Rectal smooth muscle tissue (tissue), 1 donor: ENCODE data around the gene FYB1.
"Not testable (repeated sequence)": the region's sequence is repeated elsewhere in the genome, so short reads cannot be mapped to it uniquely, and the experiment has no call there.

Experiments used
- H3K27ac ChIP-seq: one replicate; pipeline ENCODE4 v1.7.0; 2013; ENCODE audit warnings: low read depth, low read length, inconsistent platforms
- H3K27me3 ChIP-seq: one replicate; pipeline ENCODE4 v1.7.0; 2013; ENCODE audit warnings: low read length; ENCODE audit not compliant: control insufficient read depth, insufficient read depth
- H3K36me3 ChIP-seq: one replicate; pipeline ENCODE4 v1.7.0; 2013; ENCODE audit warnings: low read length; ENCODE audit not compliant: control insufficient read depth, insufficient read depth
- H3K4me1 ChIP-seq: one replicate; pipeline ENCODE4 v1.7.0; 2013; ENCODE audit warnings: low read length; ENCODE audit not compliant: control insufficient read depth, insufficient read depth
- H3K4me3 ChIP-seq: one replicate; pipeline ENCODE4 v1.7.0; 2013; ENCODE audit warnings: low read length
- H3K9ac ChIP-seq: one replicate; pipeline ENCODE4 v1.7.0; 2013; ENCODE audit warnings: low read length

FYB1 gene

GRCh38 chr5:39224196-39224761, 4.9 kb upstream of the FYB1 start:
- H3K27me3 ChIP-seq = no peaks in the 10 kb centered on the region
- no peaks in the 10 kb centered on the region for H3K36me3 ChIP-seq
- H3K4me3 ChIP-seq = no peak overlapping the region
- H3K9ac ChIP-seq = no peak overlapping the region
- no peak overlapping the region for H3K27ac ChIP-seq
- peaks cover 2% of the 10 kb centered on the region for H3K4me1 ChIP-seq

GRCh38 chr5:39223565-39224156, 4.3 kb upstream of the FYB1 start:
- H3K36me3 ChIP-seq = no peaks in the 10 kb centered on the region
- no peak overlapping the region for H3K9ac ChIP-seq
- H3K4me3 ChIP-seq = no peak overlapping the region
- no peaks in the 10 kb centered on the region for H3K27me3 ChIP-seq
- H3K27ac ChIP-seq = no peak overlapping the region
- peaks cover 7% of the 10 kb centered on the region for H3K4me1 ChIP-seq

DNA sequence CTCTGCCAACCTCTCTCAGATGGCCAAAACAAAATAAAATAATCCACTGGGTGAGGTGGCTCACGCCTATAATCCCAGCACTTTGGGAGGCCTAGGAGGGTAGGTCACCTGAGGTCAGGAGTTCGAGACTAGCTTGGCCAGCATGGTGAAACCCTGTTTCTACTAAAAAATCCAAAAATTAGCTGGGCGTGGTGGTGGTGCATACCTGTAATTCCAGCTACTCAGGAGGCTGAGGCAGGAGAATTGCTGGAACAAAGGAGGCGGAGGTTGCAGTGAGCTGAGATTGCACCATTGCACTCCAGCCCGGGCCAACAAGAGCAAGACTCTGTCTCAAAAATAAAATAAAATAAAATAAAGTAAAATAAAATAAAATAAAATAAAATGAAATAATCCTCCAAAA, 2.3 kb upstream of the FYB1 start:
- H3K27me3 ChIP-seq, H3K27ac ChIP-seq, H3K9ac ChIP-seq, H3K4me1 ChIP-seq, H3K4me3 ChIP-seq, H3K36me3 ChIP-seq: not testable (repeated sequence)

GRCh38 chr5:39220280-39221030, 1.1 kb upstream of the FYB1 start:
- Histone ChIP-seq H3K4me1 (peaks cover 9% of the 10 kb centered on the region), H3K4me3 (no peak overlapping the region), H3K9ac (no peak overlapping the region), H3K27me3 (no peaks in the 10 kb centered on the region), H3K36me3 (no peaks in the 10 kb centered on the region), H3K27ac (no peak overlapping the region)

DNA sequence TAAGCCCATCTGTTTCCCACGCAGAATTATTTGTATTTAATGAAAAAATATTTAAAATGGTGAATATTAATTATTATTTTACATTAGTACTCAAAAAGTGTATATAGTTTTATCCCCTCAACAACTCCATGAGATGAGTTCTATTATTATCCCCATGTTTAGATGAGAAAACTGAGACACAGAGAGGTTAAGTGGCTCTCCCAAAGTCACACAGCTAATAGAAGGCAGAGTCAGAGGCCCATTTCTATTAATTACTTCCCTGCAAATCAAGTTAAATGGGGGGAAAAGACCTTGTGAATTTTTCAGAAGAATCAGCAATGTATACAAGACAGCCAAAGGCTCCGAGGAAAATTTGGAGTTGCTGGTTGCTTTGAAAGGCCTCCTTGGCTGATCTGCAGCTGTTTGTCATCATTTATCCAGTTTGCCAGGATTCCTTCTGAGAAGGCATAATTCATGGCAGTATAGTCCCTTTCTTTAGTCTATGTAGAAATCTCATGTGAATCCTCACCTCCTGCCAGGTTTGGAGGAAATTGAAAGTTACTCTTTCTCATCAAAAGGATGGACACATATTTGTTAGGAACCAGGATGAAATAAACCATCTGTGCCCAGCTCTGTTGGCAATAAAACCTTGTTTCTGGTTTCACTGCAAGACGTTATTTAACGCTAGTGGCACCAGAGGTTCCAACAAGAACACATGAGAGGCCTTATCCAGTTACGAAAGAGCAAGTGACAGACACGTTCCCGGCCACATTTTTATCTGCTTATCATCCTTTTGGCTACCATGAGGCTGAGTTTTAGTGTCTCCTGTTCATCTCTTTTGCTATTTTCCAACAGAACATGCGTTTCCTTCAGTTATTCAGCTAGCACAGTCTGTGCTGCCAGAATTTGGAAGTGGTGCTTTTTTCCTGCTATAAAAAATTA, 621 bp downstream of the FYB1 start:
- Histone ChIP-seq H3K27ac (peak overlapping the region; percentile 8), H3K4me3 (no peak overlapping the region), H3K4me1 (peaks cover 9% of the 10 kb centered on the region), H3K27me3 (no peaks in the 10 kb centered on the region), H3K9ac (no peak overlapping the region), H3K36me3 (no peaks in the 10 kb centered on the region)

- Histone ChIP-seq H3K27me3 (no peaks in the 10 kb centered on the region), H3K4me1 (peaks cover 9% of the 10 kb centered on the region), H3K4me3 (no peak overlapping the region), H3K9ac (no peak overlapping the region), H3K27ac (no peak overlapping the region), H3K36me3 (no peaks in the 10 kb centered on the region)
Observed at GRCh38 chr5:39217365-39218281, 1.7 kb downstream of the FYB1 start.

GRCh38 chr5:39216631-39217030, 2.7 kb downstream of the FYB1 start:
- H3K27ac ChIP-seq = no peak overlapping the region
- H3K36me3 ChIP-seq = no peaks in the 10 kb centered on the region
- H3K27me3 ChIP-seq = no peaks in the 10 kb centered on the region
- H3K4me1 ChIP-seq = peaks cover 9% of the 10 kb centered on the region
- no peak overlapping the region for H3K4me3 ChIP-seq
- no peak overlapping the region for H3K9ac ChIP-seq

GRCh38 chr5:39215857-39216256, 3.5 kb downstream of the FYB1 start:
- Histone ChIP-seq H3K27ac (no peak overlapping the region), H3K4me3 (no peak overlapping the region), H3K4me1 (peaks cover 9% of the 10 kb centered on the region)

GRCh38 chr5:39214912-39215709, 4.3 kb downstream of the FYB1 start:
- Histone ChIP-seq H3K4me3 (no peak overlapping the region), H3K27ac (no peak overlapping the region), H3K27me3 (no peaks in the 10 kb centered on the region), H3K4me1 (peaks cover 9% of the 10 kb centered on the region), H3K9ac (no peak overlapping the region), H3K36me3 (no peaks in the 10 kb centered on the region)

More at GRCh38 chr5:39215857-39216256, 3.5 kb downstream of the FYB1 start:
- no peaks in the 10 kb centered on the region for H3K36me3 ChIP-seq
- no peaks in the 10 kb centered on the region for H3K27me3 ChIP-seq
- H3K9ac ChIP-seq = no peak overlapping the region

- no peak overlapping the region for H3K9ac ChIP-seq
- H3K27ac ChIP-seq = no peak overlapping the region
- H3K36me3 ChIP-seq = no peaks in the 10 kb centered on the region
- H3K4me1 ChIP-seq = peaks cover 2% of the 10 kb centered on the region
- no peaks in the 10 kb centered on the region for H3K27me3 ChIP-seq
- H3K4me3 ChIP-seq = no peak overlapping the region
Observed at GRCh38 chr5:39213447-39214207, 5.7 kb downstream of the FYB1 start.
